B cell (primary cell): ENCODE data around the gene RAC2.

Source experiments
- EZH2 ChIP-seq: IDR thresholded peaks from 2 replicates; pipeline ENCODE4 v1.6.1; 2012; ENCODE audit warnings: borderline replicate concordance, low read depth, mild to moderate bottlenecking, moderate library complexity, low read length; ENCODE audit not compliant: insufficient read depth, poor library complexity, severe bottlenecking
- TF ChIP-seq, protein P1 (sequence below): fragments of 200-600 bp; IDR thresholded peaks from one replicate; pipeline ENCODE4 v1.8.0; 2022; ENCODE audit warnings: antibody characterized with exemption, mild to moderate bottlenecking

DNA sequence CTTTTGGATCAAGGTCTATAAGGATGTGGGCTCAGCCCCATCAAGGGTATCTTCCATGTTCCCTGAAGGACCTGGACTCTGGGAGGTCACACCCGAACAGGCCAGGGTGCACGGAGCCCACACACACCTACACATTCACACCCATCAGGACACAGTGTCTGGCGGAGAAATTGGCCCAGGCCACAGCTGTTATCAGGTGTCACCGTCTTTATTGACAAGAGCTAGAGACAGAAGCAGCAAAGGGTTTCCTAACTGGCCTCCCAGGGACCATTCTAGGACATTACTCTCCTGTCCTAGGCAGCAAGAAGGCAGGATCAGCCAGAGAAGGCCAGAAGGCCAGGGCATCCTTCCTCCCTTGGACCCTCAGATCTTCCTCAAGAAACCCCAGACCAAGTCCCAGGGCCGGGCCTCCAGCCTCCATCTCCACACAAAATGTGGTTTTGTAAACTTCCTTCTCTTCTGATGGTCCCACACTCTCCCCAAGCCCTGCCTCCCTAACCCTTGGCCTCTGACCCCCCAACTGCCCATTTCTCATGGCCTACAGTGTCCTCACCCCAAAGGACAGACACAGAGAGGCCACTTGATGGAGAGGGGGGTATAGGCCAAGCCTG, 39.9 kb downstream of the RAC2 start:
- TF ChIP-seq, protein P1, sequence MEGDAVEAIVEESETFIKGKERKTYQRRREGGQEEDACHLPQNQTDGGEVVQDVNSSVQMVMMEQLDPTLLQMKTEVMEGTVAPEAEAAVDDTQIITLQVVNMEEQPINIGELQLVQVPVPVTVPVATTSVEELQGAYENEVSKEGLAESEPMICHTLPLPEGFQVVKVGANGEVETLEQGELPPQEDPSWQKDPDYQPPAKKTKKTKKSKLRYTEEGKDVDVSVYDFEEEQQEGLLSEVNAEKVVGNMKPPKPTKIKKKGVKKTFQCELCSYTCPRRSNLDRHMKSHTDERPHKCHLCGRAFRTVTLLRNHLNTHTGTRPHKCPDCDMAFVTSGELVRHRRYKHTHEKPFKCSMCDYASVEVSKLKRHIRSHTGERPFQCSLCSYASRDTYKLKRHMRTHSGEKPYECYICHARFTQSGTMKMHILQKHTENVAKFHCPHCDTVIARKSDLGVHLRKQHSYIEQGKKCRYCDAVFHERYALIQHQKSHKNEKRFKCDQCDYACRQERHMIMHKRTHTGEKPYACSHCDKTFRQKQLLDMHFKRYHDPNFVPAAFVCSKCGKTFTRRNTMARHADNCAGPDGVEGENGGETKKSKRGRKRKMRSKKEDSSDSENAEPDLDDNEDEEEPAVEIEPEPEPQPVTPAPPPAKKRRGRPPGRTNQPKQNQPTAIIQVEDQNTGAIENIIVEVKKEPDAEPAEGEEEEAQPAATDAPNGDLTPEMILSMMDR, result no peak
- no peak for TF ChIP-seq EZH2
